Gastrocnemius medialis (tissue), 4 donors: ENCODE measurements around the gene PFKFB1.

Experiments
- POLR2A ChIP-seq, 2 donors: fragments of 450-650 bp; IDR thresholded peaks; one replicate each; pipeline ENCODE4 v1.6.1; 2017; ENCODE audit warnings: antibody characterized with exemption in 2 of 2, mild to moderate bottlenecking in 2 of 2, moderate library complexity in 2 of 2
- TF ChIP-seq, protein P1 (sequence below), 5 experiments: fragments of 450-650 bp in 3 of 5; fragments of 200-600 bp in 2 of 5; sonication (generic) in 2 of 5; IDR thresholded peaks in 4 of 5; conservative IDR thresholded peaks in 1 of 5; 1 replicate in 4 of 5; 2 replicates in 1 of 5; pipeline ENCODE4 v1.5.1; 2016 to 2019; ENCODE audit warnings: antibody characterized with exemption in 5 of 5, mild to moderate bottlenecking in 3 of 5, moderate library complexity in 3 of 5

DNA sequence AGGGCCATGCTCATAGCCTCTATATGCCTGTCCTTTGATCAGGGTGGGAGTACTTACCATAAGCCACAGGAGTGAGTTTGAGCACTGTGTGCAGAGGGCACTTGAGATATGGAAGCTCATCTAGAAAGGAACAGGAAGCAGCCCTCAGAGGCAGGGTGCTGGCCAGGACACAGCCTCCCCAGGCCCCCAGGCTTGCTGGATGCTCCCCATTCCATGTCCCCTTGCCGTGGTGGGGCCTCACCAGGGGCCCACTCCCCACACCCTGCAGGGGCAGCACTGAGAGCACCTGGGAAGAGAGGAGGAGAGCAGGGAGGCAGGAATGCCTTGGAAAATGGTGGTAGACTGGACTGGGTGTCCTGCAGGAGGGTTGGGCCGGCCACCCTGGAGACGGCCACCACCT is 59.1 kb downstream of the PFKFB1 start:
- TF ChIP-seq POLR2A (IDR thresholded peaks at IDR 0.05) = no peak
- TF ChIP-seq, protein P1, sequence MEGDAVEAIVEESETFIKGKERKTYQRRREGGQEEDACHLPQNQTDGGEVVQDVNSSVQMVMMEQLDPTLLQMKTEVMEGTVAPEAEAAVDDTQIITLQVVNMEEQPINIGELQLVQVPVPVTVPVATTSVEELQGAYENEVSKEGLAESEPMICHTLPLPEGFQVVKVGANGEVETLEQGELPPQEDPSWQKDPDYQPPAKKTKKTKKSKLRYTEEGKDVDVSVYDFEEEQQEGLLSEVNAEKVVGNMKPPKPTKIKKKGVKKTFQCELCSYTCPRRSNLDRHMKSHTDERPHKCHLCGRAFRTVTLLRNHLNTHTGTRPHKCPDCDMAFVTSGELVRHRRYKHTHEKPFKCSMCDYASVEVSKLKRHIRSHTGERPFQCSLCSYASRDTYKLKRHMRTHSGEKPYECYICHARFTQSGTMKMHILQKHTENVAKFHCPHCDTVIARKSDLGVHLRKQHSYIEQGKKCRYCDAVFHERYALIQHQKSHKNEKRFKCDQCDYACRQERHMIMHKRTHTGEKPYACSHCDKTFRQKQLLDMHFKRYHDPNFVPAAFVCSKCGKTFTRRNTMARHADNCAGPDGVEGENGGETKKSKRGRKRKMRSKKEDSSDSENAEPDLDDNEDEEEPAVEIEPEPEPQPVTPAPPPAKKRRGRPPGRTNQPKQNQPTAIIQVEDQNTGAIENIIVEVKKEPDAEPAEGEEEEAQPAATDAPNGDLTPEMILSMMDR (IDR thresholded peaks at IDR 0.05 in 4 of 5, conservative IDR thresholded peaks at IDR 0.05 in 1 of 5) = no peak
